PC-3 (cell line): ENCODE data around the gene SLC39A11.

ENCODE experiments used
- EZH2 ChIP-seq: fragments of 300-600 bp; sonication (generic); IDR thresholded peaks from one replicate; pipeline ENCODE4 v1.6.1; 2017; ENCODE audit warnings: antibody characterized with exemption, mild to moderate bottlenecking, low read length; ENCODE audit not compliant: unreplicated experiment
- EZH2phosphoT487 ChIP-seq: fragments of 300-600 bp; sonication (generic); IDR thresholded peaks from 2 replicates; pipeline ENCODE4 v1.6.1; 2018; ENCODE audit warnings: mild to moderate bottlenecking, antibody characterized with exemption, low read length, borderline replicate concordance
- TF ChIP-seq, protein P1 (sequence below): fragments of 300-600 bp; sonication (generic); conservative IDR thresholded peaks from 2 replicates; pipeline ENCODE4 v1.5.1; 2017; ENCODE audit warnings: antibody characterized with exemption, low read depth, mild to moderate bottlenecking, low read length

DNA sequence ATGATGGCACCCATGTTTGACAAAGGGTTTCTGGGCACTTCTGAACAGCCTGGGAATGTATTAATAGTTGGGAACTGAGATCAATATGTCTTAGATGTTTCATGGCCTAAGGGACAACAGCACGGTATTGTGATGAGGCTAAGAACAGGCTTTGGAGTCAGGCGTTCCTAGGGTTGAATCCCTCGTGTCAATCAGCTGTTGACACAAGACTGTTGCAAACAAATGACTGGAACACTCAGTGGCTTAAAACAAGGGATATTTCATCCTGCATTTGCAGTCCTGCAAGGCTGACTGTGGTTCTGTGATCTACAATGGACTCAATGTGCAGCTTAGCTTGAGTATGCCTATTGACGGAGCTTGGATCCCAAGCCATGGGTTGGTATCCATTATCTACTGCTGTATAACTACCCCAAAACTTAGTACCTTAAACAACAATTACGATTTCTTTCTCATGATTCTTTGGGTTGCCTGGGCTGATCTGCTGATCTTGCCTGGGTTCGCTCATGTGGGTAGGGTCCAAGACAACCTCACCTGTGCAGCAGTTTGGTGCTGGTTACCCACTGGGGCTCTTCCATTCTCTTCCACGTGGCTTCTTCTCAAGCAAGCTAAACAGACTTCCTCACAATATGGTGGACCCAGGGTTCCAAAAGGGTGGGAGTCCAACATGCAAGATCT is 472.4 kb downstream of the SLC39A11 start:
- TF ChIP-seq, protein P1, sequence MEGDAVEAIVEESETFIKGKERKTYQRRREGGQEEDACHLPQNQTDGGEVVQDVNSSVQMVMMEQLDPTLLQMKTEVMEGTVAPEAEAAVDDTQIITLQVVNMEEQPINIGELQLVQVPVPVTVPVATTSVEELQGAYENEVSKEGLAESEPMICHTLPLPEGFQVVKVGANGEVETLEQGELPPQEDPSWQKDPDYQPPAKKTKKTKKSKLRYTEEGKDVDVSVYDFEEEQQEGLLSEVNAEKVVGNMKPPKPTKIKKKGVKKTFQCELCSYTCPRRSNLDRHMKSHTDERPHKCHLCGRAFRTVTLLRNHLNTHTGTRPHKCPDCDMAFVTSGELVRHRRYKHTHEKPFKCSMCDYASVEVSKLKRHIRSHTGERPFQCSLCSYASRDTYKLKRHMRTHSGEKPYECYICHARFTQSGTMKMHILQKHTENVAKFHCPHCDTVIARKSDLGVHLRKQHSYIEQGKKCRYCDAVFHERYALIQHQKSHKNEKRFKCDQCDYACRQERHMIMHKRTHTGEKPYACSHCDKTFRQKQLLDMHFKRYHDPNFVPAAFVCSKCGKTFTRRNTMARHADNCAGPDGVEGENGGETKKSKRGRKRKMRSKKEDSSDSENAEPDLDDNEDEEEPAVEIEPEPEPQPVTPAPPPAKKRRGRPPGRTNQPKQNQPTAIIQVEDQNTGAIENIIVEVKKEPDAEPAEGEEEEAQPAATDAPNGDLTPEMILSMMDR: no peak
- TF ChIP-seq EZH2 (no peak), EZH2phosphoT487 (no peak)
